T-helper 2 cell (primary cell): ENCODE results near the gene LY9.

Source experiments
- DNase-seq, 5 experiments: peaks; one replicate each; pipeline versions ENCODE4 v3.0.0 to v3.0.0-alpha.2; 2012 to 2022
- total RNA-seq, 2 donors: gene quantifications; one replicate each; lab custom pipeline; 2026; lab: John Stamatoyannopoulos, UW

LY9 gene
- 119 to 123 reads per million in 2 donors for total RNA-seq

GRCh38 chr1:160795951-160796383 lies at the start of gene LY9:
TSS of gene LY9 (plus strand) at chr1:160796174. CDS start at chr1:160796188, 14 bp downstream.
- peak; percentile 33 to 99 (median 74) for DNase-seq

GRCh38 chr1:160746836-160747500 lies 49.0 kb upstream of the LY9 start:
- no peak for DNase-seq

- no peak for DNase-seq
Measured at GRCh38 chr1:160747717-160748116, 48.3 kb upstream of the LY9 start.

GRCh38 chr1:160748181-160748877 lies 47.6 kb upstream of the LY9 start:
- DNase-seq, result no peak

- no peak for DNase-seq
Measured at GRCh38 chr1:160748878-160749269, 47.1 kb upstream of the LY9 start.

GRCh38 chr1:160750608-160751007 lies 45.4 kb upstream of the LY9 start:
- no peak for DNase-seq

- no peak for DNase-seq
Measured at GRCh38 chr1:160752406-160752805, 43.6 kb upstream of the LY9 start.

- no peak for DNase-seq
Measured at GRCh38 chr1:160752924-160753323, 43.0 kb upstream of the LY9 start.

- DNase-seq, result no peak
Measured at GRCh38 chr1:160753594-160753993, 42.4 kb upstream of the LY9 start.

GRCh38 chr1:160755461-160755860 lies 40.5 kb upstream of the LY9 start:
- no peak for DNase-seq

GRCh38 chr1:160755911-160756848 lies 39.8 kb upstream of the LY9 start:
- DNase-seq, result peak in 2 of 5 experiments; percentile 71 to 90

GRCh38 chr1:160756849-160757201 lies 39.1 kb upstream of the LY9 start:
- DNase-seq, result no peak

- no peak for DNase-seq
Measured at GRCh38 chr1:160758521-160758920, 37.5 kb upstream of the LY9 start.

- DNase-seq, result no peak
Measured at GRCh38 chr1:160759740-160760139, 36.2 kb upstream of the LY9 start.

GRCh38 chr1:160761046-160761445 lies 34.9 kb upstream of the LY9 start:
- no peak for DNase-seq

GRCh38 chr1:160761886-160762285 lies 34.1 kb upstream of the LY9 start:
- DNase-seq, result no peak

- no peak for DNase-seq
Measured at GRCh38 chr1:160763993-160764392, 32.0 kb upstream of the LY9 start.

GRCh38 chr1:160767395-160768294 lies 28.3 kb upstream of the LY9 start:
- peak in 1 of 5 experiments; percentile 74 for DNase-seq

GRCh38 chr1:160768295-160768657 lies 27.7 kb upstream of the LY9 start:
- DNase-seq, result peak; percentile 43 to 92 (median 73)

GRCh38 chr1:160772331-160772730 lies 23.6 kb upstream of the LY9 start:
- DNase-seq, result no peak

GRCh38 chr1:160773093-160773492 lies 22.9 kb upstream of the LY9 start:
- no peak for DNase-seq
